ENCODE results near the gene POLR1B. TPM values are rescaled to one million over a fixed set of nuclear protein-coding genes. Genes with fewer than 3 reads are reported as not detected.

POLR1B gene
- total and polyA plus RNA-seq, 2 experiments from 2014 or later = 8.4 to 12.6 TPM

- peak overlapping the region; percentile 86 for H3K27ac ChIP-seq
- H3K4me3 ChIP-seq = peak overlapping the region; percentile 44
- no peak for DNase-seq (ENCODE audit: low read depth in 1 of 2, low spot score in 1 of 2)
- no peaks in the 10 kb centered on the region for H3K36me3 ChIP-seq
- H3K27me3 ChIP-seq = no peaks in the 10 kb centered on the region
- H3K9me3 ChIP-seq (ENCODE audit: low read depth) = no peaks in the 10 kb centered on the region
- peaks cover 10% of the 10 kb centered on the region for H3K4me1 ChIP-seq (ENCODE audit: low read depth)
- no peak for TF ChIP-seq CTCF (IDR thresholded peaks at IDR 0.05; ENCODE audit: low read depth, low read length)
Measured at GRCh38 chr2:112585400-112585799, 43.1 kb downstream of the POLR1B start.

- no peak for DNase-seq (ENCODE audit: low read depth in 1 of 2, low spot score in 1 of 2)
- Histone ChIP-seq H3K27ac (no peak overlapping the region), H3K4me1 (ENCODE audit: low read depth) (peaks cover 10% of the 10 kb centered on the region), H3K27me3 (no peaks in the 10 kb centered on the region), H3K36me3 (no peaks in the 10 kb centered on the region), H3K4me3 (no peak overlapping the region), H3K9me3 (ENCODE audit: low read depth) (no peaks in the 10 kb centered on the region)
- TF ChIP-seq CTCF (IDR thresholded peaks at IDR 0.05; ENCODE audit: low read depth, low read length) = no peak
Measured at GRCh38 chr2:112585873-112586464, 43.7 kb downstream of the POLR1B start.

GRCh38 chr2:112588611-112589045, 46.4 kb downstream of the POLR1B start:
- Histone ChIP-seq H3K9me3 (ENCODE audit: low read depth) (no peaks in the 10 kb centered on the region), H3K36me3 (no peaks in the 10 kb centered on the region), H3K27me3 (no peaks in the 10 kb centered on the region), H3K4me3 (no peak overlapping the region), H3K27ac (no peak overlapping the region), H3K4me1 (ENCODE audit: low read depth) (peaks cover 7% of the 10 kb centered on the region)
- TF ChIP-seq CTCF (IDR thresholded peaks at IDR 0.05; ENCODE audit: low read depth, low read length) = no peak
- DNase-seq (ENCODE audit: low read depth in 1 of 2, low spot score in 1 of 2) = peak in 1 of 2 donors; percentile 31

- TF ChIP-seq CTCF (IDR thresholded peaks at IDR 0.05; ENCODE audit: low read depth, low read length) = no peak
- no peak overlapping the region for H3K27ac ChIP-seq
- H3K27me3 ChIP-seq = no peaks in the 10 kb centered on the region
- no peaks in the 10 kb centered on the region for H3K9me3 ChIP-seq (ENCODE audit: low read depth)
- no peaks in the 10 kb centered on the region for H3K4me1 ChIP-seq (ENCODE audit: low read depth)
- H3K36me3 ChIP-seq = no peaks in the 10 kb centered on the region
- no peak overlapping the region for H3K4me3 ChIP-seq
- DNase-seq (ENCODE audit: low read depth in 1 of 2, low spot score in 1 of 2) = no peak
Measured at GRCh38 chr2:112591413-112591812, 49.1 kb downstream of the POLR1B start.

- TF ChIP-seq CTCF (IDR thresholded peaks at IDR 0.05; ENCODE audit: low read depth, low read length) = no peak
- no peaks in the 10 kb centered on the region for H3K36me3 ChIP-seq
- no peaks in the 10 kb centered on the region for H3K4me1 ChIP-seq (ENCODE audit: low read depth)
- H3K27me3 ChIP-seq = no peaks in the 10 kb centered on the region
- H3K4me3 ChIP-seq = no peak overlapping the region
- H3K9me3 ChIP-seq (ENCODE audit: low read depth) = no peaks in the 10 kb centered on the region
- no peak for DNase-seq (ENCODE audit: low read depth in 1 of 2, low spot score in 1 of 2)
- H3K27ac ChIP-seq = no peak overlapping the region
Measured at GRCh38 chr2:112593736-112594135, 51.5 kb downstream of the POLR1B start.

Measured in cardiac muscle cell (in vitro differentiated cells and primary cell).